Hepatocyte (in vitro differentiated cells): Measurements from ENCODE around the gene ATG4B.

Source experiments
- CTCF ChIP-seq: fragments of 200-600 bp; sonication (generic); IDR thresholded peaks from 2 replicates; pipeline ENCODE4 v1.5.1; 2016; ENCODE audit warnings: antibody characterized with exemption, mild to moderate bottlenecking; ENCODE audit not compliant: poor library complexity
- EZH2 ChIP-seq: fragments of 200-600 bp; sonication (generic); IDR thresholded peaks from 2 replicates; pipeline ENCODE4 v1.6.1; 2016; ENCODE audit warnings: antibody characterized with exemption, mild to moderate bottlenecking, borderline replicate concordance
- EZH2phosphoT487 ChIP-seq: fragments of 200-600 bp; sonication (generic); IDR thresholded peaks from one replicate; pipeline ENCODE4 v1.6.1; 2018; ENCODE audit warnings: antibody characterized with exemption, mild to moderate bottlenecking, low read depth, moderate library complexity; ENCODE audit not compliant: unreplicated experiment, severe bottlenecking

GRCh38 chr2:241645915-241646645, 8.6 kb downstream of the ATG4B start:
- TF ChIP-seq EZH2phosphoT487 (no peak), CTCF (no peak), EZH2 (no peak)
